A172 (cell line): ENCODE results near the gene CXXC5. TPM values are rescaled to one million over a fixed set of nuclear protein-coding genes. Genes with fewer than 3 reads are reported as not detected.
A peak's percentile ranks its signal among the peaks of the same experiment; 100 is the strongest.

Source experiments
- DNase-seq: peaks from one replicate; pipeline ENCODE4 v3.0.0-alpha.2; 2015; ENCODE audit warnings: low spot score
- total RNA-seq: library from RNA; depleted of rRNA; stranded (reverse); fragments of >200 nt; shearing (Covaris generic); gene quantifications from 2 replicates; pipeline ENCODE4 v1.2.3, GENCODE V29; 2014

The CXXC5 gene
- total RNA-seq, 1 experiment from 2014 or later: 189 TPM

GRCh38 chr5:139638090-139638735, 9.9 kb upstream of the CXXC5 start:
- DNase-seq: peak; percentile 76

GRCh38 chr5:139638736-139639618, 9.2 kb upstream of the CXXC5 start:
- no peak for DNase-seq

DNA sequence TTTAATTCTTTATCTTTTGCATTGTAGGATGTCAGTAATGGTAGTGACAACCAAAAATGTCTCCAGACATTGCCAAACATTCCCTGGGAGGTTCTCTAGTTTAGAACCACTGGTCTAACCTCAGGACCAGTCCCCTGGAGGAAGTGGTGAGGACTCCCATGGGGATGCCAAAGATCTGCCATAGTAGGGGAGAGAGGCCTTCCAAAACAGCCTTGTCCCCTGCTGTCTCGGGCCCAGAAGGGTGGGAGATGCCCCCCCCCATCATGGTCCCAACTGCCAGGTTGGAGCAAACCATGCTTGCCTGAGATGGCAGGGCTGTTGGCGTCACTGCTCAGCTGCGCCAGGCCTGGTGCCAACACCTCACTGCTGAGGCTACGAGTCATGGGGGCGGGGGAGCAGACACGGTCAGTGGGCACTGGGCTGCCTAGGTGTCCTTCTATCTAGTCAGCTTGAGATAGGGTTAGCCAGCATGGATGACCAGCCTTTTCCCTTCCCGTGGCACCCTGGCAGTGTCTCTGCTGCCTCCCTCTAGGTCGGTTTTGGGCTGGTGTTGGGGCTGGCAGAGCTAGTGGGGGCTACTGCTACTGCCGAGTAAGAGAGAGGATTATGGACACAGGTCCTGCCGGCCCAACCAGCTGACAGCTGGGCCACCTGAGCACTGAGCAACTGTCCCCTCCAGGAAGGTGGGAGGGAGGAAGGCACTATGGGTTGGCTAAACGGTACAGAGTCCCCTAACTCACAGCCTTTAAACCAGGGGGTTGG, 8.3 kb upstream of the CXXC5 start:
- DNase-seq: peak; percentile 51

- DNase-seq: no peak
These were observed 7.6 kb upstream of the CXXC5 start for GRCh38 chr5:139640421-139641115.

- DNase-seq: no peak
These were observed 6.8 kb upstream of the CXXC5 start for GRCh38 chr5:139641116-139642080.

DNA sequence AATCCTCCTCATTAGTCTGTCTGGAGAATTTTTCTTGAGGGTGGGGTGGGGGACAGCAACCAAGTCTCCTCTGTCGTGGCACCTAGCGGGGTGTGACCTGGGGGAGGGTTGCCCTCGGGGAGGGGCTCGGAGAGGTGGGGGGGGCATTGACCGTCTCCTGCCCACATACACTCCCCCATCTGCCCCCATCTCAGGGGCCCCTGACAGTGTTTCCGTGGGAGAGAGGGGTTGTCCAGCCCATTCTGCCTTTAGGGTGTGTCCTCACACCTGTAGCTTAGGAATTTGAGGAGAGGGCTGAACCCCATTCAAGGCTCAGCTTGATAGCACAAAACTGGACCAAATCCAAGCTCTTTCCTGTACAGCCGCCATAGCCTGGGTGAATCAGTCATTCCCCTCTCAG, 5.9 kb upstream of the CXXC5 start:
- no peak for DNase-seq

GRCh38 chr5:139642891-139643871, 5.0 kb upstream of the CXXC5 start:
- DNase-seq: no peak

DNA sequence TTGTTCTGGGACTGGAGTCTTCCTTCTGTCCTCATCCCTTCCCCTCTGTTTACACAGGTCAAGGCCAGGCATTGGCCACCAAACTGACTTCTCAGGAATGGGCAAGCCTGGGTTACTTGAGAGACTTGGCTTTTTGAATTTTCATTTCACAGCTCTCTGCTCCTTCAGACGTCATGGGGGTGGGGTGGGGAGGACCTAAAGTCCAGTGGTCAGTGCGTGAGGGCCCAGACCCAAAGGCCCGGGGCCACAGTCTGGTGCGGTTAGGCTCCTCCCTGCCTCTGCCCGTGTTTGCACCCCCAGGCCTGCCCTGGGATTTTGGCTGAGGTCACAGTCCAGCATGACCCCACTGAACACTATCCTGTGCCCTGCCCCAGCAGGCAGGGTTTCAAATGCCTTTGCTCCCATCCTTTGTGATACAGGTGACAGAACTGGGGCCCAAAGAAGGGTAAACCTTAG, 4.1 kb upstream of the CXXC5 start:
- no peak for DNase-seq

- no peak for DNase-seq
These were observed 3.3 kb upstream of the CXXC5 start for GRCh38 chr5:139644646-139645429.

DNA sequence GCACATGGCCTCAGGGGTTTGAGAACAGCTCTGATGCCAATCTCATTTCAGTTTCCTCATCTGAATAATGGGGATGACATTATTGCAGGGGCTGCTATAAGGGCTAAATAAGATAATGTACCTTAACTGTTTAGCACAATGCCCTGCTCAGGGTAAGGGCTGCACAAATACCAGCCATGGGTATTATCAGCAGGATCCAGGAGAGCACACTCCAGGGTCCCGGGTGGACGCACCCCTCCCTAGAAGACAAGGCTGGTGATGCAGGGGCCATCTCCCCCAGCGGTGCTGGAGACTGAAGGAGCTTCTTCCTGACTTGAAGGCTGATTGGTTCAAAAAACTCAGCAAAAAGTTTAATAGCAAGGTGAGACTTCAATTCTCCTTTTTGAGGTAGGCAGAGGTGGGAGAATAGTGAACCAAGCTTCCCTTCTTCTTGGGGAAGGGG, 2.7 kb upstream of the CXXC5 start:
- no peak for DNase-seq

DNA sequence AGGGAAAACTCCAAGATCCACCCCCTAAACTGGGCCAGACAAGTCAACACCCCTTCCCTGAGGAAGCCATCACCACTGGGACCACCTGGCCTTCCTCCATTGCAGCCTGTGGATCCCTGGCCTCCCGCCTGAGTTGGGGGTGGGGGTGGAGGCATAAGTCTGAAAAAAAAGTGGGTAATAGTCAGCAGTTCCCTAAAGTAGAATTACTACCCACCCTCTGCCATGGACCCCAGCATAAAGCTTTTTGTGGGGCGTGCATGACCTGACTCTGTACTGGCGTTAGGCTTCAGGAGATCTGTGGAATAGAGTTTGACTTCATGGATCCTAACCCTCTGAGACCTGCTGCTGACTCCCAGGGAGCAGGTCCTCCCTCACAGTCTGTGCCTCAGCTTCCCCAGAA, 2.0 kb upstream of the CXXC5 start:
- DNase-seq: no peak

GRCh38 chr5:139646912-139647505, 1.1 kb upstream of the CXXC5 start:
- DNase-seq: no peak

DNA sequence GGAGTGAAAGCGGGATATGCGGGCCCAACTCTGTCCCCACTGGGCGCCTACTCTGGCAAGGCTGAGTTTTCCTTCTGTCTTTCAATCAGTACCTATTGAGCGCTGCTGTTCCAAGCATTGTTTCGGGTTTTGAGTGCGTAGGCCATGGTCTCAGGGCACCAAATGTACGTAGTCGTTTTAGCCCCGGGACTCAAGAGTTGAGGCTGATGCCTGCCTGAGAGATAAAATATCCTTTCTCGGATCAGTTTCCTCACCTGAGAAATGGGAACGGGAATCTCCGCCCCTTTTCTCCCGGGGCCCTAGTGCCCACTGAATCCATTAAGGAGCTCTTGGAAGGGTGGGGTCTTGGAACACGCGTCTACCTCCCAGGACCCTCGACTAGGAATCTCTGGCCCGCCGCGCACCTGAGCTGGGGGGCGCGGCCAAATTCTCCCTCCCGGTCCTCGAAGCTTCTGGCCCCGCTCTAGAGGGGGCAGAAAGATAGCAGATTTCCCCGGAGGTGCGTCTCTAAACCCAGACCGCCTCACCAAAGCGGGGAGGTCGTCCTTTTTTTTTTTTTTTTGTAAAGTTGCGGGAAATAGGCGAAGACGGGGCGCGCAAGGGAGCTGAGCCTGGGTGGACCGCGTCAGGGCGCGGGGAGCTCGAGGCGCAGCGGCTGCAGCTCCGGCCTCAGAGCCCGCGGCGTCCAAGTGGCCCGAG, 494 bp upstream of the CXXC5 start:
- no peak for DNase-seq

DNA sequence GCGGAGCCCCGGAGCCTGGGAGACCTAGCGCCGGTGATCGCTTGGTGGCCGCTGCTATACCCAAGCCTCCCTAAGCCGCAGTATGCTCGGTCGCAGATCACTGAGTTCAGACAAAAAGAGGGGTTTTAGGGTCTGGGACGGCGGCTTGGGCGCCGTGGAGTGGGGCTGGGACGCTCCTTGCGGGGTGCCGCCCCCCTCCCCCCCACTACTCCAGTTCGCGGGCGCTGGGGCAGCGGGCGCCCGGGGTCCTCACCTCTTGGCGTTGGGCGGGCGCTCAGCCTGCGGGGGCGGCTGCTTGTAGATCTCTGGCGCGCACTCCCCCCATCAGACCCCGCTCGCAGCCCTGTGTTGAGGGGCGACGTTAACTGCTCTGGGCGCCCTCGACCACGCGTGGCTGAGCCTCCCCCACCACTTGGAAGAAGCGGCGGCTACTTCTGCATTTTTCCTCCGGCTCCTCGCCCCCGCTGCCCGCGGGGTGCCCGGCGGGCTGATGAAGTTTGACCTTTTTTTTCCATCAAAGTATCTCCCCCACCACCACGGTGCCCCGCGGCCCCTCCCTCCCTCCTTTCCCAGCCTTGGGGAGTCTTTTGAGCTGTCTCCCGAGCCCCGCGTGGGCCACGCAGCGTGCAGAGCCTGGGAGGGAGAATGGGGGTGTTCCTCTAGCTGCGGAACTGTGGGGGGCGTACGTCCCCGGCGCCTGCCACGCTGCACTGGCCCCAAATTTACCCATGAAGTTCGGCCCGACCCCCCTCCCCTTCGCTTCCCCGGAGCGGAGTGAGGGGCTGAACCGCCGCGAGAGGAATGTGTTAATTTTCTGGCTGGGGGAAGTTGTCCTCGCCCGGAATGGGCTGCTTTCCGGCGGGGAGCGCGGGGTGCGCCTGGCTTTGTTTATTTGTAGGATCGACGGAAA, 1.2 kb downstream of the CXXC5 start:
- no peak for DNase-seq

- no peak for DNase-seq
These were observed 2.0 kb downstream of the CXXC5 start for GRCh38 chr5:139650031-139650688.

- no peak for DNase-seq
These were observed 2.5 kb downstream of the CXXC5 start for GRCh38 chr5:139650689-139651042.
